Measurements from ENCODE around the gene LRRC23. TPM values are rescaled to one million over a fixed set of nuclear protein-coding genes. Genes with fewer than 3 reads are reported as not detected.

The LRRC23 gene
- total and polyA plus RNA-seq, 7 donors = 5.3 to 21.0 (median 12.2) TPM

DNA sequence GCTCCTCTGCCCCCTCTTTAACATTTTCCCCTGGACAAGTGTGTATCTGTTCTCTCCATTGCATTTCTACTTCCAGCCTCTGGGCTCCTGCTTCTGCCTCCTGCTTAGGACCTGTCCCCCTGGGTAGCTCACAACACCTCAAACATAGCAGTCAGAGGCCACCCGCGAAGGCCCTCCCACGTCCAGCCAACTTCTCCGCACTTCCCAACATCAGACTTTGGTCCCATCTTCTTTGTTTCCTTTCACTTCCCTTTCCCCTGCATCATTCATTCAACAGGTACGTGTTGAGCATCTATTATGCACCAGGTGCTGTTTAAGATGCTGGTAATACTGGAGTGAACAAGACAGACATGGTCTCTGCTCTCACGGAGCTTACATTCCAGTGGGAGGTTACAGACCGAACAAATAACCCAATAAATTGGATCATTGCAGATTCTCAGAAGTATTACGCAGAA, 42.3 kb downstream of the LRRC23 start:
- Histone ChIP-seq H3K4me3 (peak overlapping the region in 2 of 4 donors; percentile 6 to 16), H3K27ac (peak overlapping the region in 3 of 4 donors; percentile 39 to 99 (median 52)), H3K36me3 (peaks cover 0 to 16% (median under 1%) of the 10 kb centered on the region in 4 donors), H3K4me1 (peaks cover 0 to 41% (median 31%) of the 10 kb centered on the region in 4 donors), H3K27me3 (no peaks in the 10 kb centered on the region), H3K9me3 (no peaks in the 10 kb centered on the region)
- DNase-seq = no peak
- WGBS, 2 donors = 28 to 58% methylated on average over 8 of the region's 8 CpGs
- intact Hi-C loops (cut with DNase I) = no loop called here
- TF ChIP-seq POLR2A (IDR thresholded peaks at IDR 0.05) (no peak), POLR2AphosphoS5 (IDR thresholded peaks at IDR 0.05) (no peak), EP300 (IDR thresholded peaks at IDR 0.05) (no peak)
- TF ChIP-seq, protein P1, sequence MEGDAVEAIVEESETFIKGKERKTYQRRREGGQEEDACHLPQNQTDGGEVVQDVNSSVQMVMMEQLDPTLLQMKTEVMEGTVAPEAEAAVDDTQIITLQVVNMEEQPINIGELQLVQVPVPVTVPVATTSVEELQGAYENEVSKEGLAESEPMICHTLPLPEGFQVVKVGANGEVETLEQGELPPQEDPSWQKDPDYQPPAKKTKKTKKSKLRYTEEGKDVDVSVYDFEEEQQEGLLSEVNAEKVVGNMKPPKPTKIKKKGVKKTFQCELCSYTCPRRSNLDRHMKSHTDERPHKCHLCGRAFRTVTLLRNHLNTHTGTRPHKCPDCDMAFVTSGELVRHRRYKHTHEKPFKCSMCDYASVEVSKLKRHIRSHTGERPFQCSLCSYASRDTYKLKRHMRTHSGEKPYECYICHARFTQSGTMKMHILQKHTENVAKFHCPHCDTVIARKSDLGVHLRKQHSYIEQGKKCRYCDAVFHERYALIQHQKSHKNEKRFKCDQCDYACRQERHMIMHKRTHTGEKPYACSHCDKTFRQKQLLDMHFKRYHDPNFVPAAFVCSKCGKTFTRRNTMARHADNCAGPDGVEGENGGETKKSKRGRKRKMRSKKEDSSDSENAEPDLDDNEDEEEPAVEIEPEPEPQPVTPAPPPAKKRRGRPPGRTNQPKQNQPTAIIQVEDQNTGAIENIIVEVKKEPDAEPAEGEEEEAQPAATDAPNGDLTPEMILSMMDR (IDR thresholded peaks at IDR 0.05) = no peak

DNA sequence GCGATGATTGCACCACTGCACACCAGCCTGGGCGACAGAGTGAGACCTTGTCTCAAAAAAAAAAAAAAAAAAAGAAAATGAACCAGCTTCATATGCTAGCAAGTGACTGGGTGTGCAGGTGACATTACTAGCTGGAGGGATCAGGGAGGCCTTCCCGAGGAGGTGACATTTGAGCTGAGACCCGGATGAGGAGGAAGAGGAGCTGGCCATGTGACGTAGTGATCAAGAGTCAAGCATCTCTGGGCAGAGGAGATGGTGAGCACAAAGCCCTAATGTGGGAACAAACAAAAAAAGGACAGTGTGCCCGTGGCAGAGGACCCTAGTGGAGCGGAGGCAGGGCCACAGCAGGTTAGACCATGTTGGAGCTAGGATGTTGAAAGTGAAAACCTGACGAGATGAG, 43.0 kb downstream of the LRRC23 start:
- H3K27ac ChIP-seq = no peak overlapping the region
- DNase-seq = no peak
- intact Hi-C loops (cut with DNase I) = no loop called here

DNA sequence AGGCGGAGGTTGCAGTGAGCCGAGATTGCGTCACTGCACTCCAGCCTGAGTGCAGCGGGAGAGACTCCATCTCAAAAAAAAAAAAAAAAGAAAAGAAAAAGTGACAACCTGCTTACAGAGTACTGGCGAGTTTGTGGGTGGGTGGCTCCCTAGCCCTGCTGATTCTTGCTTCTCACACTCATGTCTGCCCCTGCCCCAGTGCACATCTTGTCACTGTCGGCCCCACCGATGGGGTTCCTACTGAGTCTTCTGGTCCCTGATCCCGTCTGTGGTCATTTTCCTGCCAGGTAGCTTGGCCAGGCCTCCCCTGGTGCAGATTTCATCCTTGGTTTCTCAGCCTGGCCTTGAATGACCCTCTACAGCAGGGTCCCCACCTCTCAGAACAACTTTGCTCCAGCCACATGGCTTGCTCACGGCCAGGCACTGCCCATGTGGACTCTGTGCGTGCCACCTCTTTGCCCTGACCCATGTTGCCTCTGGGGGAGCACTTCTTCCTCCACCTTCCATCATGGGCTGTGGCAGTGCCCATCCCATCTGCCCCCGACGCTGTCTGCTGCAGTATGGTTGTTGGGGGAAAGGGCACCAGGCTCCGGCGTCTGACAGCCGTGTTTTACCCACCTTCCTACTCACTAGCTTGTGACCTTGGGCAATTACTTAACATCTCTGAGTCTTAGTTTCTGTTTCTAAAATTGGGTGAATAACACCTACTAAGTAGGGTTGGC, 44.4 kb downstream of the LRRC23 start:
- intact Hi-C loops (cut with DNase I) = no loop called here
- Histone ChIP-seq H3K27ac (no peak overlapping the region), H3K36me3 (peaks cover 0 to 12% (median 0%) of the 10 kb centered on the region in 4 donors), H3K9me3 (no peaks in the 10 kb centered on the region), H3K27me3 (no peaks in the 10 kb centered on the region), H3K4me1 (peaks cover 0 to 27% (median 19%) of the 10 kb centered on the region in 4 donors), H3K4me3 (no peak overlapping the region)
- TF ChIP-seq, protein P1 (IDR thresholded peaks at IDR 0.05) = no peak
- TF ChIP-seq POLR2AphosphoS5 (IDR thresholded peaks at IDR 0.05) = no peak
- TF ChIP-seq EP300 (IDR thresholded peaks at IDR 0.05) = no peak
- no peak for TF ChIP-seq POLR2A (IDR thresholded peaks at IDR 0.05)
- no peak for DNase-seq
- WGBS, 2 donors = 75 to 87% methylated on average over 15 of the region's 15 CpGs

More for the DNA sequence above, 43.0 kb downstream of the LRRC23 start:
- WGBS, 2 donors = 87% methylated on average over 8 of the region's 8 CpGs
- no peaks in the 10 kb centered on the region for H3K9me3 ChIP-seq
- no peaks in the 10 kb centered on the region for H3K27me3 ChIP-seq
- peaks cover 0 to 12% (median 0%) of the 10 kb centered on the region in 4 donors for H3K36me3 ChIP-seq
- H3K4me3 ChIP-seq = no peak overlapping the region
- TF ChIP-seq POLR2A (IDR thresholded peaks at IDR 0.05) = no peak
- TF ChIP-seq EP300 (IDR thresholded peaks at IDR 0.05) = no peak
- no peak for TF ChIP-seq POLR2AphosphoS5 (IDR thresholded peaks at IDR 0.05)
- TF ChIP-seq, protein P1 (IDR thresholded peaks at IDR 0.05) = no peak
- peaks cover 0 to 35% (median 26%) of the 10 kb centered on the region in 4 donors for H3K4me1 ChIP-seq

DNA sequence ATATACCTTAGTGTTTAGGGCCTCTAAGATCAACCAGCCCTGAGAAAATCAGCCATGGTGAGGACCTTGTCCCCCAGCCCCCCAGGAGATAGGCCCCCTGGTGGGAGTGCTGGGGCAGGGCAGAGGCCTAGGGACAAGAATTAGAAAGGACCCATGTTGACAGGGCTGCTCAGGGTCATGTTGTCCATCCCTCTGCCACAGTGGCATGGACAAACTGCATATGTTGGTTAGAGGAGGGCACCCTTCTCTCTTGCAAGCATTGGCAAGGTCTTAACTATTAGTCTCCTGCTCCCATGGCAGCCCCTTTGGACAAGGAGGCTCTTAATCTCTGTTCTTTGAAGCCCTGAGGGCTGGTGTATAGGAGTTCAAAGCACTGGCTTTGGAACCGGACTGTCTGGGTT, 45.8 kb downstream of the LRRC23 start:
- DNase-seq = peak; percentile 36
- peaks cover 0 to 12% (median 0%) of the 10 kb centered on the region in 4 donors for H3K36me3 ChIP-seq
- 54 to 87% methylated on average over 1 of the region's 1 CpG for WGBS, 2 donors
- peaks cover 0 to 17% (median 12%) of the 10 kb centered on the region in 4 donors for H3K4me1 ChIP-seq
- intact Hi-C loops (cut with DNase I) = no loop called here
- H3K9me3 ChIP-seq = no peaks in the 10 kb centered on the region
- no peaks in the 10 kb centered on the region for H3K27me3 ChIP-seq
- H3K4me3 ChIP-seq = no peak overlapping the region
- H3K27ac ChIP-seq = peak overlapping the region in 1 of 4 donors; percentile 57
- no peak for TF ChIP-seq EP300 (IDR thresholded peaks at IDR 0.05)
- TF ChIP-seq, protein P1 (IDR thresholded peaks at IDR 0.05) = no peak
- TF ChIP-seq POLR2A (IDR thresholded peaks at IDR 0.05) = no peak
- TF ChIP-seq POLR2AphosphoS5 (IDR thresholded peaks at IDR 0.05) = no peak

Data from sigmoid colon (tissue), 7 donors.